HG02588 (cell line): Measurements from ENCODE around the gene CLDN14.

Experiments
- ATAC-seq: cut with Tn5 transposase; IDR thresholded peaks from one replicate; pipeline ENCODE4 v1.9.1; 2021; ENCODE audit warnings: mild to moderate bottlenecking, moderate library complexity; ENCODE audit not compliant: unreplicated experiment

The CLDN14 gene

GRCh38 chr21:36479415-36480402, at the start of gene CLDN14:
CLDN14 (minus strand) TSS chr21:36480122; CDS start chr21:36461695, 18,427 bp downstream.
- no peak for ATAC-seq

DNA sequence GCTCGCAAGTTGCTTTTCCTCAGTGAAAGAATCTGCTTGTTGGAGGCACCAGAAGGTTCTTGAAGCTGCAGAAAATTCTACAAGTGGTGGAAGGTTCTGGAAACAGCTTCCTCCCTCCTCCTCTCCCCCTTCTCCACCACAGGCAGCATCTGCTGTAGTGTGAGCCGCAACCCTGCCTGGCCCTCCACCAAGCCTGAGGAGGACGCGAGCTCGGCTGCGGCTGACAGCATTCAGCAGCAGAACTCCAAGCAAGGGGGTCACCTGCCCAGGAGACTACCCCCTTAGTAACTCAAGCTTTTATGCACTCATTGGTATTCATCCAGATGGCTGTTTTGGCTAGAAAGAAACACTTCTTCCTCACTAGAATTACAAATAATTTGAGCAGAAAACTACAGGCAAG, 48.8 kb upstream of the CLDN14 start:
- ATAC-seq = no peak

- no peak for ATAC-seq
Measured at GRCh38 chr21:36527317-36527716, 47.4 kb upstream of the CLDN14 start.

GRCh38 chr21:36526104-36526503, 46.2 kb upstream of the CLDN14 start:
- ATAC-seq = no peak

- no peak for ATAC-seq
Measured at GRCh38 chr21:36524477-36524876, 44.6 kb upstream of the CLDN14 start.

GRCh38 chr21:36522219-36522808, 42.4 kb upstream of the CLDN14 start:
- no peak for ATAC-seq

GRCh38 chr21:36518883-36519492, 39.1 kb upstream of the CLDN14 start:
- ATAC-seq = no peak

- no peak for ATAC-seq
Measured at GRCh38 chr21:36517366-36518075, 37.6 kb upstream of the CLDN14 start.

DNA sequence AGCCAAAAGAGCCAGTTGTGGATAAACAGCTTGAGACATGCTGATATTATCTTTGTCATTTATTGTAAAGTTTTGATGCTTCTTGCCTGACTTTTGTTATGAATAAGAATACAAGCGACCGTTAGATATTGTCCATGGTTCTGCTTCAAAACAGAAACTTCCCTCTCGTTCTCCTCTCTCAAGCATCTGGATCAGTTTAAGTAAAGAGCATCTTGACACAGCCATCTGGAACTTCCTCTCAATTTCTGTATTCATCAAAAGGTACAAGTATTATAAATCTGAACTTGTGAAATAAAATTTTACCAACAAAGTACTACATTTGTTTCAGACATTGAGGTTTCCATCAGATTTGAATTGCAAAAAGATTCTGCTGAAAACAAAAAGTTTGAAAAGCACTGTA, 36.4 kb upstream of the CLDN14 start:
- no peak for ATAC-seq

DNA sequence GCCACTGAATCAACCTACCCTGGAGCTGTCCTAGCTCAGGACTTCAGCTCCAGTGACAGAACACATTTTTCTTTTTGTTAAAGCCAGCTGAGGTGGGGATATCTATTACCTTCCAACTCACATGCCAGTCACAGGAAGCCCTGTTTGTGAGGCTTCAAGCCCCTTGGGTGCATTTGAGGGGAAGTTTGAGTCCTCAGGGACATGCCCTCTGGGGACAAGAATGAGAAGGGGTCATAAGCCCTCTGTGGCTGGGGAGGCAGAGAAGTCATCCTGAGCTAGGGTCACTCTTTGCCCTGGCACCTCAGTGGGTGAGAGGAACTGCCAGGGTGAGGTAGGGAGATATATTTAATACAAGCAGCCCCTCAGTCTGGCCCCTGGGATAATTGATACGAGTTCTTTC, 33.5 kb upstream of the CLDN14 start:
- no peak for ATAC-seq

DNA sequence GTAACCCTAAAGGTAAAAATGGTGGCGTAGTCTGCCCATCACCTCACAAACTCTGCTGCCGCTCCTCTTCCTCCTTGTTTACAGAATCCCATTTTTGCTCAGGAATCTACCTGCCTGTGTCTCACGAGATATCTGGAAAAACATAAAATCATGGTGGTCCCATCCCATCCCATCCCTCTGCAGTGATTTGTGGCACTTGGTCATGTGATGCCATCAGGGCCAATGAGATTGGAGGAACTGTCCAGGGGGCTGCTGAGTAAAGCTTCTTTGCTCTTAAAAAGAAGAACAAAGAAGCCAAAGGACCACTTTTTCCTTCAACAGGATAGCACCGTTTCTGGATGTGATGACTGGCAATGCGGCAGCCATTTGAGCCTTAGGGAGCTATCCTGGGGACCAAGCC, 33.0 kb upstream of the CLDN14 start:
- no peak for ATAC-seq

DNA sequence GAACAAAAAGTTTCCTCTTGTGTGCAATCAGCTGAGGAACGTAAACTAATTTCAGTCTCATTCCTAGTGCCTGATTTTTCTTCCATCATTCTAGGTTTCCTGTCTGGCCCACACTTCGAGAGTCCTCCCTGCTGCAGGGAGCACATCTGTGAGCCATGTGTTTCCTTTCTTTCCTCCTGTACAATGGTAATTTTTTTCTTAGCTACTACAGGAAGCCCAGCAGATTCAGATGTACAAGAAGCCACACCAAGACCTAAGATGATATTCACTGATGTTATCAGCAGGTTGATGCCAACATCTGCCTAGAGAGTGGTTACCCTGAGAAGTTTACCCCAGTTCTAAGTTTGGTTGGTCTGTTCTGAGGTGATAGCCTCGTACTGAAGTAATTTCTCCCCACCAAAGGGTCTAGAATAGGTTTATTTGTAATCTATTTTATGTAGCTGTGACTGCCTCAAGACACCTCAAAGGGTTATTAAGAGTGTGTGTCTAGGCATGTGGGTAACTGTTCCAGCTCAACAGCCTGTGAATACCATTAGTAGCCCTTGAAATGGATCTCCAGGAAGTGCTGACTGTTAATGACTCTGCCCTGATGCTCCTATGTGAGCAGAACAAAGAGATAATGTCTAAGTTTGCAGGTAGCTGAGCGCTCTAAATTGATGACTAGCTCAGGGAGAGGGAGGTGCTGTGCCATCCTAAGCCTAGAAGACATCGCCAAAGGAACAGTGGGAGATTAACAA, 31.7 kb upstream of the CLDN14 start:
- no peak for ATAC-seq

GRCh38 chr21:36510911-36511310, 31.0 kb upstream of the CLDN14 start:
- no peak for ATAC-seq

GRCh38 chr21:36509973-36510664, 30.2 kb upstream of the CLDN14 start:
- ATAC-seq = no peak

DNA sequence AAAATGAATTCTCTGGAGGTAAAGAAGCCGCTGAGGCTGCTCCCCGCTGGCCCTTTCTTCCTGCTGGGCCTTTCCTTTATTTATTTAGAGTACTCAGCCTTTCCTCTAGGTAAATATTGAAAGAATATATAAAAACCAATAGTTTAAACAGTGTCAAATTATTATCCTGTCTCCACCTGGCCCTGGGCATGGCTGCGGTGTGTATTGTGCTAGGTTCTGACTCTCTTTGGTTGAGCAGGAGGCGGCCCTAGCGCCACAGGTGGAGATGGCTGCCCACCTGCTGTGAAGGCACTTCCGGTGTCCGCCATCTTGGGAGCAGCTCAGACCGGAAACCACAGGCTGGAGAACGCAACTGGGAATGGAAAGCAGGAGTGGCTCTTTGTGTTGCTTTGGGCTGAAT, 29.0 kb upstream of the CLDN14 start:
- ATAC-seq = no peak

DNA sequence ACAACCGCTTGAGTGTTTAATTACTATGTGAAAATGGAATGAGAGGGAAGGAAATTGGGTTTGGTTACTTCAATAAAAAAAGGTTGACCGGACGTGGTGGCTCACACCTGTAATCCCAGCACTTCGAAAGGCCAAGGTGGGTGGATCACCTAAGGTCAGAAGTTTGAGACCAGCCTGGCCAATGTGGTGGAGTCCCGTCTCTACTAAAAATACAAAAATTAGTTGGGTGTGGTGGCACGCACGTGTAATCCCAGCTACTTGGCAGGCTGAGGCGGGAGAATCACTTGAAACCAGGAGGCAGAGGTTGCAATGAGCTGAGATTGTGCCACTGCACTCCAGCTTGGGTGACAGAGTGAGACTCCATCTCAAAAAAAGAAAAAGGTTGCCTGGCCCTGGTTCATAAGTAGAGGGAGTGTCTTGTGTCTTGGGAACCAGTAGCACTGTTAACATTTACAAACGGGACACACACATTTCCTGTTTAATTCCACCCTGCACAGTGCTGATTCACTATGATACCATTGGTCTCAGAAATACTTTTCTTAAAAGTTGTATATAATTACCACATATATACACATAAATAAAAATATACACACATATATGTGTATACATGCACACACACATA, 27.6 kb upstream of the CLDN14 start:
- no peak for ATAC-seq

DNA sequence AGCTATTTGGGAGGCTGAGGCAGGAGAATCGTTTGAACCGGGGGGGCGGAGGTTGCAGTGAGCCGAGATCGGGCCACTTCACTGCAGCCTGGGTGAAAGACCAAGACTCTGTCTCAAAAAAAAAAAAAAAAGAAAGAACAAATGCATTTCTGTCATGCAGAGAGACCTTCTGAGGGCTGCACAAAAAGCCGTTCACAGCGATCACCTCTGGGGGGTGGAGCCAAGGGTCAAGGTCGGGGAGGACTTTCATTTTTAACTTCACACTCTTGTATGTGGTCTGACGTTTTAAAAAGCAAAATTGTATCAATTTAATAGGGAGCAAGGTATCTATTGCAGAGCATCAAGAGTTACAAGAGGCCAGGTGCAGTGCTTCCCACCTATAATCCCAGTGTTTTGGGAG, 26.6 kb upstream of the CLDN14 start:
- no peak for ATAC-seq

DNA sequence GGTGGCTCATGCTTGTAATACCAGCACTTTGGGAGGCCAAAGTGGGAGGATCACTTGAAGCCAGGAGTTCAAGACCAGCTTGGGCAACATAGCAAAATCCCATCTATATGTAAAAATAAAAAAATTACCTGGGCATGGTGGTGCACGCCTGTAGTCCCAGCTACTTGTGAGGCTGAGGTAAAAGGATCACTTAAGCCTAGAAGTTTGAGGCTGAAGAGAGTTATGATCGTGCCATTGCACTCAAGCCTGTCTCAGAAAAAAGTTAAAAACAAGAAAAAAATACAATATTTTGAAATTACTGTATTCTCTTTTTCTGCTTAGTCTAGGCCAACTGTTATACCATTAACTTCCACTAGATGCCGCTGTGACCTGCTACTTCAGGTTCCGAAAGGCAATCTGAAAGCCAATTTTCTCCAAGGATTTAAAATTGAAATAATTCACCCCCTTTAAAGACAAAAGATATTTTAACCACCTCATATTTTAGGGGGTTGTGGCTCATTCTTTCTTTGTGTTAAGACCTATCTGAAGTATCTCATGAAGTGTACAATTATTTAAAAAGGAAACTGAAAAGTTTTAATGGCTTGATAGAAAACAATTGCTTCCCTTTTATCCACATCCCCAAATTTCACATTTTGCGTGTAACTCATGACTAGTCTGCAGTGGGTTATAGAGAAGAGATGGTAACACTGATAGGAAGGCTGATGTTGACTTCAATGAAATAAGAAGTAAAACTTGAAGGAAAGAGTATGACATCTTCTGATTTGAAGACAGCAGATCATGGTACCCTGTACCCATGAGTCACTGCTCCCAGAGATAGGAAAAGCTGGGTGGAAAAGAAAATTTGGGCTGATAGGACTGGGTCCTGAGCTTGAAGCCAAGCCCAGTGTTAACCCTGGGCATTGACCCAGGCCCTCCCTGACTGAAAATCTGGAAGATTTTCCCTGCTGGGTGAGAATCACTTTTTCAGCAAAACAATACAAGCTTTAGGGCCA, 24.4 kb upstream of the CLDN14 start:
- no peak for ATAC-seq
